Panc1 (cell line): ENCODE data around the gene MDGA2. TPM values are rescaled to one million over a fixed set of nuclear protein-coding genes. Genes with fewer than 3 reads are reported as not detected.

Experiments used
- ATAC-seq: fragments of 200-7000 bp; cut with Tn5 transposase; 2 replicates; pipeline ENCODE4 v1.9.1; 2020; ENCODE audit warnings: mild to moderate bottlenecking, moderate library complexity
- BruUV-seq: library from RNA; stranded (reverse); fragments of 400-500 nt; replicated peaks from 2 replicates; lab custom pipeline; 2021; lab: Mats Ljungman, UMichigan
- CTCF ChIA-PET: fragments of 300-600 bp; sonication (Branson Sonifier 250); formaldehyde crosslinking; loops from one replicate; lab custom pipeline; 2022; ENCODE audit warnings: antibody characterized with exemption; lab: Charles Lee
- POLR2A ChIA-PET: fragments of 300-600 bp; sonication (Branson Sonifier 250); formaldehyde crosslinking; loops from one replicate; lab custom pipeline; 2022; ENCODE audit warnings: antibody characterized with exemption; lab: Charles Lee
- DNase-seq: peaks from one replicate; pipeline ENCODE4 v3.0.0-alpha.2; 2010; ENCODE audit warnings: low read depth, low spot score
- H3K27ac ChIP-seq: 2 replicates; pipeline ENCODE4 v1.5.1; 2011; ENCODE audit warnings: mild to moderate bottlenecking, low read length, inconsistent platforms
- H3K27me3 ChIP-seq: fragments of 200-500 bp; sonication (Bioruptor generic); 2 replicates; pipeline ENCODE4 v1.6.0; 2014; ENCODE audit warnings: low read length, inconsistent platforms; ENCODE audit not compliant: control insufficient read depth, insufficient read depth
- H3K36me3 ChIP-seq: fragments of 200-500 bp; sonication (Bioruptor generic); 2 replicates; pipeline ENCODE4 v1.5.1; 2014; ENCODE audit warnings: inconsistent platforms, mild to moderate bottlenecking, low read length, moderate library complexity; ENCODE audit not compliant: control insufficient read depth, insufficient read depth
- H3K4me1 ChIP-seq: 2 replicates; pipeline ENCODE4 v1.5.1; 2011; ENCODE audit warnings: inconsistent platforms, mild to moderate bottlenecking, low read length, moderate library complexity; ENCODE audit not compliant: control insufficient read depth, insufficient read depth
- H3K4me3 ChIP-seq, 2 experiments: 2 replicates each; pipeline ENCODE4 v1.5.1; 2011 to 2012; ENCODE audit warnings: low read depth in 2 of 2, low read length in 2 of 2, mild to moderate bottlenecking in 2 of 2, inconsistent platforms in 1 of 2, moderate library complexity in 1 of 2
- H3K9me3 ChIP-seq: fragments of 200-500 bp; sonication (Bioruptor generic); 2 replicates; pipeline ENCODE4 v1.5.1; 2014; ENCODE audit warnings: low read depth, mild to moderate bottlenecking, inconsistent platforms, low read length, moderate library complexity; ENCODE audit not compliant: control insufficient read depth, insufficient read depth
- POLR2AphosphoS5 ChIP-seq: IDR thresholded peaks from 2 replicates; pipeline ENCODE4 v1.6.1; 2012; ENCODE audit warnings: mild to moderate bottlenecking, low read depth, low read length, moderate library complexity
- SIN3A ChIP-seq: IDR thresholded peaks from 2 replicates; pipeline ENCODE4 v1.6.1; 2012; ENCODE audit warnings: low read depth, mild to moderate bottlenecking, low read length, moderate library complexity, borderline replicate concordance; ENCODE audit not compliant: insufficient read depth
- TCF7L2 ChIP-seq: IDR thresholded peaks from 2 replicates; pipeline ENCODE4 v1.6.1; 2011; ENCODE audit warnings: mild to moderate bottlenecking, low read depth, low read length, inconsistent platforms
- in situ Hi-C: cut with HindIII; loops from 2 replicates; pipeline ENCODE4 v1.10.0; 2016; ENCODE audit warnings: low sequenced_read_pairs, low pct_unique_long_range_greater_than_20kb
- intact Hi-C: fragments of 100-400 bp; cut with micrococcal nuclease; formaldehyde crosslinking; loops from one replicate; pipeline ENCODE4 v1.10.0; 2022; ENCODE audit not compliant: unreplicated experiment
- total RNA-seq: library from RNA; stranded (reverse); gene quantifications from one replicate; pipeline ENCODE4 v1.2.1, GENCODE V29; 2021; ENCODE audit not compliant: unreplicated experiment
- TF ChIP-seq, protein P1 (sequence below), 2 experiments: IDR thresholded peaks; 2 replicates each; pipeline ENCODE4 v1.6.1; 2011 to 2012; ENCODE audit warnings: low read depth in 2 of 2, control low read depth in 1 of 2, low read length in 1 of 2, mild to moderate bottlenecking in 1 of 2, moderate library complexity in 1 of 2; ENCODE audit not compliant: insufficient read depth in 1 of 2
- TF ChIP-seq, protein P2 (sequence below): fragments of 450-650 bp; IDR thresholded peaks from 2 replicates; pipeline ENCODE4 v1.5.1; 2017; ENCODE audit warnings: mild to moderate bottlenecking

Gene MDGA2
- total RNA-seq, 1 experiment from 2014 or later: not detected

DNA sequence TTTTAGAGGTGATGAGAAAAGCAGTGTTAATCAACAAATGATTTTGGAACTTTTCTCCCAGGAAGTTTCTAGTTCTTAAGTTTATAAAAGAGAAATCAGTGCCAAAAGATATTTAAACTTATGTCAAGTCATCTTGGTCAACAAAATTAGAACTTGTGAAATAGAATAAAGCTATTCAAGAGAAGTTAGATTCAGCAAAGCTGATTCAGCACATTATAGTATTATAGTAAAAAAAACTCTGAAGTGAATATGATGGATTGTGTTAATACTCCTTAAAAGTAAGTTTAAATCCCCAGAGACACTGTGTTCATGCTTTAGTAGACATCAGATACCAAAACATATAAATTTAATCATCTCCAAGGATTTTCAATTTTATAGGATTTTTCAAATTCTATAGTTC, 813.7 kb downstream of the MDGA2 start:
- ATAC-seq (no peak), DNase-seq (no peak)
- CTCF ChIA-PET: no interaction called here
- Histone ChIP-seq H3K9me3 (no peaks in the 10 kb centered on the region), H3K36me3 (no peaks in the 10 kb centered on the region), H3K4me3 (no peak overlapping the region), H3K4me1 (no peaks in the 10 kb centered on the region), H3K27ac (no peak overlapping the region), H3K27me3 (no peaks in the 10 kb centered on the region)
- POLR2A ChIA-PET: no interaction called here
- in situ Hi-C loops (no loop called here), intact Hi-C loops (no loop called here)
- BruUV-seq: no TSS peak
- TF ChIP-seq TCF7L2 (no peak), SIN3A (no peak)
- TF ChIP-seq, protein P1, sequence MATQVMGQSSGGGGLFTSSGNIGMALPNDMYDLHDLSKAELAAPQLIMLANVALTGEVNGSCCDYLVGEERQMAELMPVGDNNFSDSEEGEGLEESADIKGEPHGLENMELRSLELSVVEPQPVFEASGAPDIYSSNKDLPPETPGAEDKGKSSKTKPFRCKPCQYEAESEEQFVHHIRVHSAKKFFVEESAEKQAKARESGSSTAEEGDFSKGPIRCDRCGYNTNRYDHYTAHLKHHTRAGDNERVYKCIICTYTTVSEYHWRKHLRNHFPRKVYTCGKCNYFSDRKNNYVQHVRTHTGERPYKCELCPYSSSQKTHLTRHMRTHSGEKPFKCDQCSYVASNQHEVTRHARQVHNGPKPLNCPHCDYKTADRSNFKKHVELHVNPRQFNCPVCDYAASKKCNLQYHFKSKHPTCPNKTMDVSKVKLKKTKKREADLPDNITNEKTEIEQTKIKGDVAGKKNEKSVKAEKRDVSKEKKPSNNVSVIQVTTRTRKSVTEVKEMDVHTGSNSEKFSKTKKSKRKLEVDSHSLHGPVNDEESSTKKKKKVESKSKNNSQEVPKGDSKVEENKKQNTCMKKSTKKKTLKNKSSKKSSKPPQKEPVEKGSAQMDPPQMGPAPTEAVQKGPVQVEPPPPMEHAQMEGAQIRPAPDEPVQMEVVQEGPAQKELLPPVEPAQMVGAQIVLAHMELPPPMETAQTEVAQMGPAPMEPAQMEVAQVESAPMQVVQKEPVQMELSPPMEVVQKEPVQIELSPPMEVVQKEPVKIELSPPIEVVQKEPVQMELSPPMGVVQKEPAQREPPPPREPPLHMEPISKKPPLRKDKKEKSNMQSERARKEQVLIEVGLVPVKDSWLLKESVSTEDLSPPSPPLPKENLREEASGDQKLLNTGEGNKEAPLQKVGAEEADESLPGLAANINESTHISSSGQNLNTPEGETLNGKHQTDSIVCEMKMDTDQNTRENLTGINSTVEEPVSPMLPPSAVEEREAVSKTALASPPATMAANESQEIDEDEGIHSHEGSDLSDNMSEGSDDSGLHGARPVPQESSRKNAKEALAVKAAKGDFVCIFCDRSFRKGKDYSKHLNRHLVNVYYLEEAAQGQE (IDR thresholded peaks at IDR 0.05; ENCODE audit: insufficient read depth in 1 of 2, low read depth in 2 of 2, low read length in 1 of 2): no peak

DNA sequence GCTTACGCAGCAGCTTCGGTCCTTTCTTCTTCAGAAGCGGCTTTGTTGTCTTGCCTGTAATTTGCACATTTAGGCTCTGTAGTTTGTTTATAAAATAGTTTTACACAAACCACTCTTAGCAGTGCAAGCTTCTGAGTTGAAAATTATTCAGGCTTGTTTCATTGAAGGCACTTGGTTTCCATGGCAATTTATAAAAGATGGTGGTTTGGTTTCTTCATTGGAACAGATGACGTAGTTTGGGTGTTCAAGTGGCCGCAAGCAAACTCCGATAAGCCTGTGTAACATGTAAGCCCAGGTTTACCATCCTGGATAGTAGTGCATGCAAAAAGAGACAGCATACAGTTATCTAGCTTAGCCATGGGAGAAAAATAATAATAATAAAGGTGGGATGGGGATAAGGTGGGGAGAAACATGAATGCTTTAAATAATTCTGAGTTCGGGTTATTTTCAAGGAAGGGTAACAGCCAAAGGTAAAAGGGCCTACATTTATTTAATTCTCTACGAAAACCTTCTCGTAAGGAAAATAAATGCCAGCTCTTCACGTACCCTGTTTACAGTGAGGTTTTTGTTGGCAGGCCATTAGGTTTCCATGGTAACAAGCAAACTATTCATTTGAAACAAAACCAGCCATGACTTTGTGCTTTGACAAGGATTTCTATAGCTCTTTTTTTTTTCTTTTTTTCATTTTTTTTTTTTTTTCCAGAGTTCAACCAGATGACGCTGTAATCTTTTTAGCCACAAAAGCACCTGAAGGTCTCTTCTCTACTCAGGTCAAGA, 834.3 kb downstream of the MDGA2 start:
- Histone ChIP-seq H3K27ac (no peak overlapping the region), H3K36me3 (no peaks in the 10 kb centered on the region), H3K4me3 (no peak overlapping the region), H3K9me3 (no peaks in the 10 kb centered on the region), H3K4me1 (no peaks in the 10 kb centered on the region), H3K27me3 (no peaks in the 10 kb centered on the region)
- intact Hi-C loops (no loop called here), in situ Hi-C loops (no loop called here)
- ChIA-PET CTCF (no interaction called here), POLR2A (interaction anchor here (0.6 kb wide), 1 partner anchor 56 kb away, joined by 3 read pairs; no protein-coding TSS in a partner anchor)
- DNase-seq (no peak), ATAC-seq (no peak)
- no TSS peak for BruUV-seq
- TF ChIP-seq, protein P1 (IDR thresholded peaks at IDR 0.05; ENCODE audit: insufficient read depth in 1 of 2, low read depth in 2 of 2, low read length in 1 of 2): no peak
- TF ChIP-seq, protein P2, sequence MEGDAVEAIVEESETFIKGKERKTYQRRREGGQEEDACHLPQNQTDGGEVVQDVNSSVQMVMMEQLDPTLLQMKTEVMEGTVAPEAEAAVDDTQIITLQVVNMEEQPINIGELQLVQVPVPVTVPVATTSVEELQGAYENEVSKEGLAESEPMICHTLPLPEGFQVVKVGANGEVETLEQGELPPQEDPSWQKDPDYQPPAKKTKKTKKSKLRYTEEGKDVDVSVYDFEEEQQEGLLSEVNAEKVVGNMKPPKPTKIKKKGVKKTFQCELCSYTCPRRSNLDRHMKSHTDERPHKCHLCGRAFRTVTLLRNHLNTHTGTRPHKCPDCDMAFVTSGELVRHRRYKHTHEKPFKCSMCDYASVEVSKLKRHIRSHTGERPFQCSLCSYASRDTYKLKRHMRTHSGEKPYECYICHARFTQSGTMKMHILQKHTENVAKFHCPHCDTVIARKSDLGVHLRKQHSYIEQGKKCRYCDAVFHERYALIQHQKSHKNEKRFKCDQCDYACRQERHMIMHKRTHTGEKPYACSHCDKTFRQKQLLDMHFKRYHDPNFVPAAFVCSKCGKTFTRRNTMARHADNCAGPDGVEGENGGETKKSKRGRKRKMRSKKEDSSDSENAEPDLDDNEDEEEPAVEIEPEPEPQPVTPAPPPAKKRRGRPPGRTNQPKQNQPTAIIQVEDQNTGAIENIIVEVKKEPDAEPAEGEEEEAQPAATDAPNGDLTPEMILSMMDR: no peak
- TF ChIP-seq SIN3A (no peak), POLR2AphosphoS5 (no peak), TCF7L2 (no peak)
